ENCODE results near the gene PREX1.

- TF ChIP-seq POLR2A (IDR thresholded peaks at IDR 0.05) = no peak
- no peak for TF ChIP-seq CTCF (IDR thresholded peaks at IDR 0.05)
Measured at GRCh38 chr20:48782053-48782452, 45.7 kb downstream of the PREX1 start.
